ENCODE measurements around the gene NOX5. TPM values are rescaled to one million over a fixed set of nuclear protein-coding genes. Genes with fewer than 3 reads are reported as not detected.

The NOX5 gene
- total RNA-seq, 2 donors from 2014 or later = 0.54 to 0.92 TPM

GRCh38 chr15:69016021-69016595, 1.6 kb downstream of the NOX5 start:
- DNase-seq (ENCODE audit: low spot score) = no peak
- no peak for ATAC-seq (ENCODE audit: insufficient number of reproducible peaks, low FRiP score, low read depth)
- no peaks in the 10 kb centered on the region for H3K36me3 ChIP-seq

GRCh38 chr15:69017978-69018377, 3.5 kb downstream of the NOX5 start:
- DNase-seq (ENCODE audit: low spot score) (no peak), ATAC-seq (ENCODE audit: insufficient number of reproducible peaks, low FRiP score, low read depth) (no peak)
- Histone ChIP-seq H3K4me1 (ENCODE audit: control insufficient read depth in 1 of 2, low read depth in 2 of 2) (no peaks in the 10 kb centered on the region), H3K36me3 (no peaks in the 10 kb centered on the region), H3K27ac (no peak overlapping the region), H3K9me3 (no peaks in the 10 kb centered on the region), H3K27me3 (replicated peaks; ENCODE audit: insufficient read depth) (no peaks in the 10 kb centered on the region), H3K4me3 (no peak overlapping the region)
- TF ChIP-seq CTCF (IDR thresholded peaks at IDR 0.05) = no peak

More at GRCh38 chr15:69016021-69016595, 1.6 kb downstream of the NOX5 start:
- Histone ChIP-seq H3K4me1 (ENCODE audit: control insufficient read depth in 1 of 2, low read depth in 2 of 2) (no peaks in the 10 kb centered on the region), H3K27ac (no peak overlapping the region), H3K9me3 (no peaks in the 10 kb centered on the region), H3K4me3 (no peak overlapping the region), H3K27me3 (replicated peaks; ENCODE audit: insufficient read depth) (no peaks in the 10 kb centered on the region)
- no peak for TF ChIP-seq CTCF (IDR thresholded peaks at IDR 0.05)

- Histone ChIP-seq H3K4me3 (no peak overlapping the region), H3K27me3 (replicated peaks; ENCODE audit: insufficient read depth) (no peaks in the 10 kb centered on the region), H3K9me3 (no peaks in the 10 kb centered on the region), H3K27ac (no peak overlapping the region), H3K36me3 (no peaks in the 10 kb centered on the region), H3K4me1 (ENCODE audit: control insufficient read depth in 1 of 2, low read depth in 2 of 2) (no peaks in the 10 kb centered on the region)
- DNase-seq (ENCODE audit: low spot score) (no peak), ATAC-seq (ENCODE audit: insufficient number of reproducible peaks, low FRiP score, low read depth) (no peak)
- no peak for TF ChIP-seq CTCF (IDR thresholded peaks at IDR 0.05)
Observed at GRCh38 chr15:69018951-69019350, 4.5 kb downstream of the NOX5 start.

- no peak for TF ChIP-seq CTCF (IDR thresholded peaks at IDR 0.05)
- Histone ChIP-seq H3K4me1 (ENCODE audit: control insufficient read depth in 1 of 2, low read depth in 2 of 2) (no peaks in the 10 kb centered on the region), H3K27ac (no peak overlapping the region), H3K36me3 (no peaks in the 10 kb centered on the region), H3K9me3 (no peaks in the 10 kb centered on the region), H3K27me3 (replicated peaks; ENCODE audit: insufficient read depth) (no peaks in the 10 kb centered on the region), H3K4me3 (no peak overlapping the region)
- ATAC-seq (ENCODE audit: insufficient number of reproducible peaks, low FRiP score, low read depth) = no peak
- DNase-seq (ENCODE audit: low spot score) = no peak
Observed at GRCh38 chr15:69021895-69022294, 7.4 kb downstream of the NOX5 start.

GRCh38 chr15:69025320-69025719, 10.8 kb downstream of the NOX5 start:
- ATAC-seq (ENCODE audit: insufficient number of reproducible peaks, low FRiP score, low read depth) (no peak), DNase-seq (ENCODE audit: low spot score) (no peak)
- Histone ChIP-seq H3K9me3 (no peaks in the 10 kb centered on the region), H3K4me1 (ENCODE audit: control insufficient read depth in 1 of 2, low read depth in 2 of 2) (no peaks in the 10 kb centered on the region), H3K27me3 (replicated peaks; ENCODE audit: insufficient read depth) (no peaks in the 10 kb centered on the region), H3K4me3 (no peak overlapping the region), H3K27ac (no peak overlapping the region), H3K36me3 (no peaks in the 10 kb centered on the region)
- no peak for TF ChIP-seq CTCF (IDR thresholded peaks at IDR 0.05)
